GM18526 (cell line): ENCODE measurements around the gene P2RY1.

ENCODE experiments used
- POLR2A ChIP-seq: IDR thresholded peaks from 3 replicates; pipeline ENCODE4 v1.6.1; 2011; ENCODE audit not compliant: insufficient read length; ENCODE audit errors: extremely low read depth

P2RY1 gene, protein sequence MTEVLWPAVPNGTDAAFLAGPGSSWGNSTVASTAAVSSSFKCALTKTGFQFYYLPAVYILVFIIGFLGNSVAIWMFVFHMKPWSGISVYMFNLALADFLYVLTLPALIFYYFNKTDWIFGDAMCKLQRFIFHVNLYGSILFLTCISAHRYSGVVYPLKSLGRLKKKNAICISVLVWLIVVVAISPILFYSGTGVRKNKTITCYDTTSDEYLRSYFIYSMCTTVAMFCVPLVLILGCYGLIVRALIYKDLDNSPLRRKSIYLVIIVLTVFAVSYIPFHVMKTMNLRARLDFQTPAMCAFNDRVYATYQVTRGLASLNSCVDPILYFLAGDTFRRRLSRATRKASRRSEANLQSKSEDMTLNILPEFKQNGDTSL

DNA sequence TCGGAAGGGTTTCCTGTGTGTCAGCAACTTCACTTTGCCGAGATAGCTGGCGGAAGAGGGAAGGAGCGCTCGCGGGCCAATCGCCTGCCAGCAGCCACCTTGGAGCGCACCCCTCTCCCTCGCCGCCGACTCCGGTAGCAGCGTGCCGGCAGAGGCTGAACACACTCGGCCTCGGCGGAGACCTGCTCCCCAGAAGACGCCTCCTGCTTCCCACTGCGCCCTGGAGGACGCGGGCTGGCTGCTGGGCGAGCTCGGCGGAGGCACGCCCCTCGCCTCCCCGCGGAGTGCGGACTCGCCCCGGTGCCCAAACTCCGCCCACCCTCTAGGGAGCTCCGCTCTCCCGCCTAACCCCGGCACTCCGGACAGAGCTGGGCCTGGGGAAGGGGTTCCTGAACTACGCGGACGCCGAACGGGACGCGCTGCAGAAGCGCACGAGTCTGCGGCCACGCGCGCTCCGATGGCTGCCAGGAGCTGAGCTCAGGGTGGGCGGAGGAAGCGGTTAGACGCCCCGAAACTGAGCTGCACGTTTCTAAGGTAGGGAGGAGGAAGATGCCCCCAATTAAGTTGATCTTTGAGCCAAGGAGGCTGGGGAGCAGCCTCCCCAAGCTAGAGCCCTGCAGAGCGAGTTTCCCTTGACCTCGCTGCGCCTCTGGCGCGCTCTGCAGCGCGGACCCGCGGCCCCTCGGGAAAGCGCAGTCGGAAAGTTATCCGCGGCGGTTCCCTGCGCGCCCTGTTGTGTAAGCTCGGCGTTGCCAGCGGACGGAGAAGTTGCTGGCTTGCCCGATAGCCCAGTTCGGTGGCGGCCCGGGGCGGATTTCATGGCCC is at the start of gene P2RY1:
Gene P2RY1 (plus strand): TSS at position 356 of the 825 bp plus-strand sequence. CDS start 652 bp downstream, outside the sequence.
- peak; percentile 32 for TF ChIP-seq POLR2A

DNA sequence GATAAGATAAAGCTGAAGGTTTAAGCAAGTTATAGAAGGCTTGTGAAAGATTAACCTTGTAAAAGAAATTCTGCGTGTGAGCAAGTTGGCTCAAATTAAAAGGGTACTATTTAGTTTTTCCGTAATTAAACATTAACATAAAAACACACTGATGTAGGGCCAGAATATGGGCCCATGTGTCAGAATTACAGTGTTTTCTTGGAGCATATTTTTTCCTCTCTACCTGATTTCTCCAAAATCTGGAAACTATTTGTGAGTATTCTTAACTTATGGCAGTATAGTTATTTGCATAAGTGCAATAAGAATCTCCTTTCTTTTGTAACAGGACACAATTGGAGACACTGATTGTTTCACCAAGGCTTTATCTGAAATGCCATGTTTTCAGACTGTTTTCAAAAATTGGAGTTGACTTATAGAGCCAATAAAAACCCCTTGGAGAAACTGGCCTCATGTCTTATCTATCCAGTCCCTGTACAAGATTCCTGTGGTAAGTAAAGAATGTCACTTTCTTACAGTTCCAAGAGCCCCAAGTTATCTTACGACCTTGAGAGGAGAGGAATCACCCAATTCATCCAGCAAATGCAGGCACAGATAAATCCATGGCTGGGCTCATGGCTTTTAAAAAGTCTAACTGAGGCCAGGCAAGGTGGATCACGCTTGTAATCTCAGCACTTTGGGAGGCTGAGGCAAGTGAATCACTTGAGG is 47.8 kb upstream of the P2RY1 start:
- no peak for TF ChIP-seq POLR2A

DNA sequence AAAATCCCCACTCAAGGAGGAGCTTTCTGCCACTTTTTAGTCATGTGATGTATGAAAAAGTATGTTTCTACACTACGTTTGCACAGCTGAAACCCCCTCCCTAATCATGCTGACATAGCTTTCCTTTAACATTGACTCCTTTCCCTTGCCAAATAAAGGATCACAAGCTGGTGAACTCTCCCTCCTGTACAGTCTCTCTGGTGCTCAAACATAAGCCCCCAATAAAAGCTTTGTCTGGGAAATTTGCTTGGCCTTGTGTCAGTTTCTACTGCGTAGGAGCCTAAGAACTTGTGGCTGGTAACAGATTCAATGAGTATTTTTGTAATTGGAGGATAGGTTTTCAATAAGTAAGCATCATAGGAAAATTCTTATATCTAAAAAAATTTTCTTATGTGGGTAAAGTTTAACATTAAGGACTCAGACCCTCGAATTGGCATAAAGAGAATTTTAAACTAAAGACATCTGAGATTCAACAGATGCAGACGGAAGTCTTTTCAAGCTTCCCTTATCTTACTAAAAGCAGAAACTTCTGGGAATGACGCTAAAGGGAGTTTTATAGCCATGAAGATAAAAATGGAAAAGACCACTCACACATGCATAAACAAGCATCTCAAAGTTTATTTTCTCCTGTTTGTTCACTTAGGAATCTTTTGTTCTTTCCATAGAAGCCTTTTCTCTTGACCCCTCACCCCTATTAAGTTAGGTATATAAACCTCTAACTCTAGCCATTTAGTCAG is 44.1 kb upstream of the P2RY1 start:
- TF ChIP-seq POLR2A = no peak

DNA sequence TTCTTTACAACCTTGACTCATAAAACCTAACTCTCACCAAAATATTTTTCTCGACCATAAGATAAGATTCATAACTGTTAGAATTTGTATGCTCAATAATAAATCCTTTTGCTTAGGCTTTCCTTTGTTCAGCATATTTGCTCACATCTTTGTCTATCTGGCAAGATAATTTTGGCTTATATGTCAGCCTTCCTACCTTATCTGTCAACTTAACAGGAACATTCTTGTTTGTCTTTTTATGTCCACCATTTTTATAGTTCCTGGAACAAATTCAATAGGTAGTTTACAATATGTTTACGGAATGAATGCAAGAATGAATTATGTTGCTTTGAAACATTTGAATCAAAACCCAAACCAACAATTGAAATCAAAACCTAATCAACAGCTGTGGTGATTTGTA is 41.0 kb upstream of the P2RY1 start:
- TF ChIP-seq POLR2A = no peak

DNA sequence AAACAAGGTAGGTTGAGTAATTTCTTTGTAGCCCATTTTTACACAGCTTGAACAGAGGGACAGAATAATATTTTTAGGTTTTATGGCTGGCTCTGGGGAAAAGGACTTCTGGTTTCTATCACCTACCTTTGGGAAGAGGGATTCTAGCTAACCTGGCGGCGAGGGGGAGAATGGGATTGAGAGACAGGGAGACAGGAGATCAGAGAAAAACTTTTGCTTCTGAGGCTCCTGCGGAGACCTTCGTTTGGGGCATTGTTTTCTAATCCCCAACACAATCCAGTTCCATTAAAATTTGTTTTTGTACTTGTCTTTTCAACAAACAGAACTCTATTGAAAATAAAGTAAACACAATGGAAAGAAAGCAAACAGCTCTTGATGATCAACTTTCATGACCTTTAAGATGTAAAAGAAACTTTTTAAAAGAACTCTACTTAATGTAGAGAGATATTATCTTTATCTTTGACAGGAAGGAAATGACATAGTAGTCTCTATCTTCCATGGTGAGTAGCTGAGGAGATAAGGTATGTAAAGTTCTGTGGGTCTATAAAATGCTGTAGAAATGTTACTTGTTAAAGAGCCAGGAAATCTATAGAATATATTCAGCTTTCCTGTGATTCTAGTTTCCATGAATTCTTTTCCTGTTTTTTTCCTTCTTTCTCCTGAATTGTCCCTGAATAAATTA is 37.0 kb upstream of the P2RY1 start:
- no peak for TF ChIP-seq POLR2A

DNA sequence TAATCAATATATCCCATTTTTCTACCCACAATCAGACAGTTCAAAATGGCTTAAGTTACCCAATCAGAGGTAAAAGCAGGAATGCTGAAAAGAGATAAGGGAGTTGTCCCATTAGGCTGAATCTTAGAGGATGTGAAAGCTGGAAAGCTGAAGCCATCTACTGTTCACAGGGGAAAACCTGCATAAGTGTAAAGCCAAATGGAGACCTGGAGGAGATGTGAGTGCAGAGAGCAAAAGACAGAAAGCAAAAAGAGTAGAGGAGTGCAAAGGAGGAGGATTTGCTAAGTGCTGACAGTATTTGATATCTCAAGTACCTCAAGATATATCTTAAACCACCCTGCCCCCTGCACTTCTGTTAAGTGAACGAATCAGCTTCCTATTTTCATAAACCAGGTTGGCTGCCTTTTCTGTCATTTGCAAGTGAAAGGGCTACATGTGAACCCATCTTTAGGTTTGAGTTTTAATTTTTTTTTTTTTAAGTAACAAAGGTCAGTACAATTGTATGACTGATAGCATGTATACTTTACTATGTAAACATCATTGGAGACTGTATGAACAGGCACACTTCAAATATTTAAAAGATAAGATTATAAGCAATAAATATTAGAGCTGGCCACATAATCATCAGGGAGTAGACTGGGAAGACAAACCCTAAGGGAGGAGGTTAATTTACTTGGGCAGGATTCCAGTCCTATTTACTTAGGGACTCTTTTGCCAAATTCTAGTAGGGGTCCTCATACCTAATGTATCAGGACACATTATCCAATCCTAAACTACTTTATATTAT is 22.8 kb upstream of the P2RY1 start:
- no peak for TF ChIP-seq POLR2A

DNA sequence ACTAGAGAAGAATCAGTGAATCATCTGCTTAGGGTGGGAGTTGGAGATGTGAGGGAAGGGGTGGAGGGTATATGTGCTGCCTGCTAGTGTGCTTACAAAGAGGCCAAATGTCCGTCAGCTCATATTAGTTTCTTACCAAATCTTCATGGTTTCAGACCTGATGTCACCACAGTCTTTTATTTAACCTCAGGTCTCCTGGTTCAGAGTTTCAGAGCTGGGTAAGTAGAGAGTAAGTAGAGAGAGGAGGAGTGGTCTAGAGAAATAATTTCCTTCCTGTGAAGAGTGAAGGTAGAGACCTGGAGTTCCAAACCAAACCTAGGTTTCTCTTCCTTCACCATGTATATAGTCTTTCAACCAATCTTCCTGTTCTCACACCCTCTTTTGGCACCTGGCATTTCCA is 17.5 kb upstream of the P2RY1 start:
- no peak for TF ChIP-seq POLR2A

DNA sequence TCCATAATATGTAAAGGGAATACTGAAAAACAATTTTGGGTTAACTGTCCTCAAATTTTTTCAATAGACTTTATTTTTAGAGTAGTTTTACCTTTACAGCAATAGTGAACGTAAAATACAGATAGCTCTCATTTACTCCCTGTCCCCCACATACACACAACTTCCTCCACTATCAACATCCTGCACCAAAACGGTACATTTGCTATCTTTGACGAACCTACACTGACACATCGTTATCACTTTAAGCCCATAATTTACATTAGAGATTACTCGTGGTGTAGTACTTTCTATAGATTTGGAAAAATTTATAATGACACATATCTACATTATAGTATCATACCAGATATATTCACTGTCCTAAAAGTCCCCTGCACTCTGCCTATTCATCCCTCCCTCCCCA is 16.9 kb upstream of the P2RY1 start:
- TF ChIP-seq POLR2A = no peak

DNA sequence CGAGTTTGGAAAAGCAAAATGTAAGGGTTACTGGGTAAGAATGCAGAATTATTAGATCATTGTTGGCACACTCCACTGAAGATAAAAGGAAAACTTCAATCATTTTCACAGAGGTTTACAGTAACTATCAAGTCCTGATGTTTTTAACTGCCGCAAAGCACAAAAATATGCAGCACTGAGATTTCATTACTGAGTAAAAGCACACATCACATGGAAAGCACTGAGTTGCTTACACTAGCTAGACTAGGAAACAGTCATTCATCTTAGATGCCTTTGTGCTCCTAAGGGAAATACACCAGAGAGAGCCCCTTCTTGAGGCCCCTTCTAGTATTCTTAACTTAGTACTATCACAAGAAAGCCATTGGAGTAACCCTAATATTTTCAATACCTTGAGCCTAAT is 11.8 kb upstream of the P2RY1 start:
- no peak for TF ChIP-seq POLR2A

DNA sequence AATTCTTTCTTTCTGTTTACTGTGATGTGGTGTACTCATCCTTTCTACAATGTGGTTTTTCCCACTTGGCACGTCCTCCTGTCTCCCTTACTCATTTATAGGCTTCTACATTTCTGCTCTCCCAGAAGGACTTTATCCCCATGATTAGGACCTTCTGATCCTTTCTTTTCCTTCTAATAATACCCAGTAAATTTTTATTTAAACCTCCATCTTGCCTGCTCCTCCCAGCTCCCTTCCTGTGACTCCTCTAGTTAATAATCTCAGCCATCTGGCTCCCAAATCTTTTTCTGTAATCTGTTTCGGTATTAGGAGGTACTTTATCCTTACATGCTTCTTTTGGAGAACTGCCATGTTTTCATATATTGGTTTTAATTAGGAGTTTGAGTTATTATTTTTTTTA is 11.2 kb upstream of the P2RY1 start:
- TF ChIP-seq POLR2A = no peak

DNA sequence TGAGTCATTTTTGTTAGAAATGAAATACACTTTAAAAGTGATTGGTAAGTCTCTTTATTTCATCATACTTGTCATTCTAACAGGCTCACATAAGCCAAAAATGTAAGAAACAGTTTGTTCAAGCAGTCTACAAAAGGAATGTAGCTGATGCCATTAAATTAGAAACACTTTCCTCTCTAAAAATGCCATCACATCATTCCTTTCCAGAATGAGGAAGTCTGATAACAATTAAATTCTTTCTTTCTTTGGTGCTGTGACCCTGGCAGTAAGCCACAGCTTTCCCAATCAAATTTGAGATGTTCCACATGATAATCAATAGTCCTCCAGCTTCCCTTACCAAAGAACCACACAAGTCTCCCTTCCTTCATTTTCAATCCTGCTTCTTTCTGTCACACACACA is 9.4 kb upstream of the P2RY1 start:
- no peak for TF ChIP-seq POLR2A

DNA sequence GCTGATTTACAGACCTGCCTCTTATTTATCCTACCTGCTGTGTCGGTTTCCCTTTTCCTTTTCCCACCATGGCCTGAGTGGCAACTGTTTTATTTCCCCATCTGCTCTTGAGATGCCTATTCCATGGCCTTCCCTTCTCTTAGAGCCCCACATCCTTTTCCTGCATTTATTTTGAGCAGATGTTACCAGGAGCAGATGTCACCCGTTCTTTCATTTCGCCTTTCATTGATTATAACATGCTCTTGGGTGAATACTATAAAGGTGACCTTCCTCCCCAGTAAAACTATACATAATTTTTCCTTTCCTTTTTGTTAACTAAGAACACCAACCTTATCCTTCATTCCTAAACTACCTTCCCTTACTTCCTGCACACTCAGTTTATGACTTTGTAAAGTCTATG is 8.5 kb upstream of the P2RY1 start:
- TF ChIP-seq POLR2A = no peak

DNA sequence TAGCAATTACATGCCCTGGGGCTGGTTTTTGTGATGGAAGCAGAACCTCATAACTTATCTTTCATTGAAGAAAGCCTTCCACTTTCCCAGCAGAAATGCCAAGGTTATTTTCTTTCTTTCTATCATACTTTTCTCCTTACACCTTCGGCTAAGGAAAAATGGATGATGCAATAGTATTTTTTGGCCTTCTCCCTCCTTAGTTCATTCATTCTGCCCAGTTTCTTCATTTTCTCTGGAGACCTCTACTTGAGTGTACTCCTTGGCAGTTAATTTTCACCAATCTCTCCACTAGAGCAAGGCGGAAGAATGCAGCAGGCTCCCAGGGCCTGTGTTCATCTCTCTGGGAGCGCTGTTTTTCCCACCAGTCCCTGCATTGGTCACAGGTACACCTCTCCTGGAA is 7.6 kb upstream of the P2RY1 start:
- no peak for TF ChIP-seq POLR2A
